ENCODE measurements around the gene SPATA1.

DNA sequence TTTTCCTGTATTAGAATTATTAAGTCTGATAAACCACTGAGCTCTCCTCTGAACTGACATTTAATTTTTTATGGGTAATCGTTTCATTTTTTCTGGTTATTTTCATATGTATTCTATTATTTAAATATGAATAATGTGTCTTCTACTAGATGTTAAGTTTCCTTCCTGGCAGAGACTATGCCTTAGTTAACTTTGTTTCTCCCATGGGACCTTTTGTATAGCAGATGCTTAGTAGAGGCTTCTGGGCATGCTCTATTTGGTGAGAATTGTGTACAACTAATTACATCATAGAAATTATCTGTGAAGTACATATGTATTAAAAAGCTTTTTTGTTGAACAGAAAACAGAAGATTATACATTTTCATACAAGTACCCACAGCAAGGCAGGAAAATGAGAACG lies 44.6 kb downstream of the SPATA1 start:
- no peak for TF ChIP-seq POLR2A (IDR thresholded peaks at IDR 0.05)
- TF ChIP-seq, protein P1, sequence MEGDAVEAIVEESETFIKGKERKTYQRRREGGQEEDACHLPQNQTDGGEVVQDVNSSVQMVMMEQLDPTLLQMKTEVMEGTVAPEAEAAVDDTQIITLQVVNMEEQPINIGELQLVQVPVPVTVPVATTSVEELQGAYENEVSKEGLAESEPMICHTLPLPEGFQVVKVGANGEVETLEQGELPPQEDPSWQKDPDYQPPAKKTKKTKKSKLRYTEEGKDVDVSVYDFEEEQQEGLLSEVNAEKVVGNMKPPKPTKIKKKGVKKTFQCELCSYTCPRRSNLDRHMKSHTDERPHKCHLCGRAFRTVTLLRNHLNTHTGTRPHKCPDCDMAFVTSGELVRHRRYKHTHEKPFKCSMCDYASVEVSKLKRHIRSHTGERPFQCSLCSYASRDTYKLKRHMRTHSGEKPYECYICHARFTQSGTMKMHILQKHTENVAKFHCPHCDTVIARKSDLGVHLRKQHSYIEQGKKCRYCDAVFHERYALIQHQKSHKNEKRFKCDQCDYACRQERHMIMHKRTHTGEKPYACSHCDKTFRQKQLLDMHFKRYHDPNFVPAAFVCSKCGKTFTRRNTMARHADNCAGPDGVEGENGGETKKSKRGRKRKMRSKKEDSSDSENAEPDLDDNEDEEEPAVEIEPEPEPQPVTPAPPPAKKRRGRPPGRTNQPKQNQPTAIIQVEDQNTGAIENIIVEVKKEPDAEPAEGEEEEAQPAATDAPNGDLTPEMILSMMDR (IDR thresholded peaks at IDR 0.05) = no peak
